NCI-H1694 treated with DMSO at 0.1 percent for 48 hours (cell line): ENCODE measurements around the gene FRMD4A.
"Not testable (repeated sequence)": the region's sequence is repeated elsewhere in the genome, so short reads cannot be mapped to it uniquely, and the experiment has no call there.

Experiments used
- DNase-seq: peaks from one replicate; lab custom pipeline; 2025; lab: John Stamatoyannopoulos, UW

FRMD4A gene

GRCh38 chr10:14052931-14053330, 277.8 kb downstream of the FRMD4A start:
- no peak for DNase-seq

GRCh38 chr10:14050598-14050997, 280.1 kb downstream of the FRMD4A start:
- DNase-seq: no peak

- DNase-seq: no peak
Observed at GRCh38 chr10:14048930-14049613, 281.7 kb downstream of the FRMD4A start.

- no peak for DNase-seq
Observed at GRCh38 chr10:14047431-14047830, 283.3 kb downstream of the FRMD4A start.

GRCh38 chr10:14042051-14042450, 288.7 kb downstream of the FRMD4A start:
- DNase-seq: not testable (repeated sequence)

- DNase-seq: no peak
Observed at GRCh38 chr10:14040787-14041631, 289.7 kb downstream of the FRMD4A start.

- DNase-seq: no peak
Observed at GRCh38 chr10:14039968-14040668, 290.6 kb downstream of the FRMD4A start.

- DNase-seq: no peak
Observed at GRCh38 chr10:14036233-14036632, 294.5 kb downstream of the FRMD4A start.

GRCh38 chr10:14035506-14035905, 295.2 kb downstream of the FRMD4A start:
- DNase-seq: no peak

- no peak for DNase-seq
Observed at GRCh38 chr10:14032406-14032998, 298.2 kb downstream of the FRMD4A start.

GRCh38 chr10:14026325-14026724, 304.4 kb downstream of the FRMD4A start:
- no peak for DNase-seq

- no peak for DNase-seq
Observed at GRCh38 chr10:14025283-14026189, 305.2 kb downstream of the FRMD4A start.

GRCh38 chr10:14024329-14025202, 306.2 kb downstream of the FRMD4A start:
- DNase-seq: no peak

GRCh38 chr10:14023673-14024328, 306.9 kb downstream of the FRMD4A start:
- DNase-seq: no peak

- DNase-seq: no peak
Observed at GRCh38 chr10:14022954-14023672, 307.6 kb downstream of the FRMD4A start.

GRCh38 chr10:14022052-14022451, 308.7 kb downstream of the FRMD4A start:
- no peak for DNase-seq

- no peak for DNase-seq
Observed at GRCh38 chr10:14020037-14020664, 310.6 kb downstream of the FRMD4A start.

- no peak for DNase-seq
Observed at GRCh38 chr10:14017467-14017866, 313.3 kb downstream of the FRMD4A start.

- DNase-seq: no peak
Observed at GRCh38 chr10:14016931-14017333, 313.8 kb downstream of the FRMD4A start.
